ENCODE data around the gene ABCC1.
"Not testable (repeated sequence)": the region's sequence is repeated elsewhere in the genome, so short reads cannot be mapped to it uniquely, and the experiment has no call there.

Gene ABCC1

DNA sequence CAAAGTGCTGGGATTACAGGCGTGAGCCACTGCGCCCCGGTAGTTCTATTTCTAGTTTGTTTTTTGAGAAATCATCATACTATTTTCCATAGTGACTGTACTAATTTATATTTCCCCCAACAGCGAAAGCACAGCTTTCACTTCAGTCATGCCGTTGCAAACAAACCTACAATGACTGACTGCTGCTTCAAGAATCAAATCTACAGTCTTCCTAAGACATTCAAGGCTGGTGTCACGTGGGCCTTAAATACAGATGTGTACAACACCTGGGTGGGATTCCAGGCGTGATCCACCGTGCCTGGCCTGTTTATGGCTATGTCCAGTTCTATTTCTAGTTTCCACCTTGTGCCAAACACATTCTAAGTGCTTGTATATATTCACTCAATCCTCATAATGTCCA, 201.9 kb downstream of the ABCC1 start:
- TF ChIP-seq MYC (IDR thresholded peaks at IDR 0.05; ENCODE audit: low read depth, low read length), result no peak
- no peak for TF ChIP-seq POLR2A (IDR thresholded peaks at IDR 0.05; ENCODE audit: extremely low read depth, insufficient read length)
- TF ChIP-seq, protein P1, sequence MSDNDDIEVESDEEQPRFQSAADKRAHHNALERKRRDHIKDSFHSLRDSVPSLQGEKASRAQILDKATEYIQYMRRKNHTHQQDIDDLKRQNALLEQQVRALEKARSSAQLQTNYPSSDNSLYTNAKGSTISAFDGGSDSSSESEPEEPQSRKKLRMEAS (IDR thresholded peaks at IDR 0.05; ENCODE audit: low read depth, low read length), result no peak
- TF ChIP-seq, protein P2, sequence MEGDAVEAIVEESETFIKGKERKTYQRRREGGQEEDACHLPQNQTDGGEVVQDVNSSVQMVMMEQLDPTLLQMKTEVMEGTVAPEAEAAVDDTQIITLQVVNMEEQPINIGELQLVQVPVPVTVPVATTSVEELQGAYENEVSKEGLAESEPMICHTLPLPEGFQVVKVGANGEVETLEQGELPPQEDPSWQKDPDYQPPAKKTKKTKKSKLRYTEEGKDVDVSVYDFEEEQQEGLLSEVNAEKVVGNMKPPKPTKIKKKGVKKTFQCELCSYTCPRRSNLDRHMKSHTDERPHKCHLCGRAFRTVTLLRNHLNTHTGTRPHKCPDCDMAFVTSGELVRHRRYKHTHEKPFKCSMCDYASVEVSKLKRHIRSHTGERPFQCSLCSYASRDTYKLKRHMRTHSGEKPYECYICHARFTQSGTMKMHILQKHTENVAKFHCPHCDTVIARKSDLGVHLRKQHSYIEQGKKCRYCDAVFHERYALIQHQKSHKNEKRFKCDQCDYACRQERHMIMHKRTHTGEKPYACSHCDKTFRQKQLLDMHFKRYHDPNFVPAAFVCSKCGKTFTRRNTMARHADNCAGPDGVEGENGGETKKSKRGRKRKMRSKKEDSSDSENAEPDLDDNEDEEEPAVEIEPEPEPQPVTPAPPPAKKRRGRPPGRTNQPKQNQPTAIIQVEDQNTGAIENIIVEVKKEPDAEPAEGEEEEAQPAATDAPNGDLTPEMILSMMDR (IDR thresholded peaks at IDR 0.05; ENCODE audit: low read depth, low read length), result no peak
- H3K4me3 ChIP-seq (ENCODE audit: low read depth, low read length), result no peak overlapping the region
- no peak for DNase-seq (ENCODE audit: low read depth)

DNA sequence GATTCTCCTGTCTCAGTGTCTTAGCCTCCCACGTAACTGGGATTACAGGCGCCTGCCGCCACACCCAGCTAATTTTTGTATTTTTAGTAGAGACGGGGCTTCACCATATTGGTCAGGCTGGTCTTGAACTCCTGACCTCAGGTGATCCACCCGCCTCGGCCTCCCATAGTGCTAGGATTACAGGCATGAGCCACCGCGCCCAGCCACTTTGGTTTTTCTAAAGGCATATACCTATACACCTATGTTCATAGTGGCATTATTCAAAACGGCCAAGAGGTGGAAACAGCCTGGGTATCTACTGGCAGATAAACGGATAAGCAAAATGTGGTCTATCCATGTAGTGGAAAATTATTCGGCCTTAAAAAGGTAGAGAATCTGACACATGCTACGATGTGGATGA, 203.6 kb downstream of the ABCC1 start:
- DNase-seq (ENCODE audit: low read depth); H3K4me3 ChIP-seq (ENCODE audit: low read depth, low read length): not testable (repeated sequence)

DNA sequence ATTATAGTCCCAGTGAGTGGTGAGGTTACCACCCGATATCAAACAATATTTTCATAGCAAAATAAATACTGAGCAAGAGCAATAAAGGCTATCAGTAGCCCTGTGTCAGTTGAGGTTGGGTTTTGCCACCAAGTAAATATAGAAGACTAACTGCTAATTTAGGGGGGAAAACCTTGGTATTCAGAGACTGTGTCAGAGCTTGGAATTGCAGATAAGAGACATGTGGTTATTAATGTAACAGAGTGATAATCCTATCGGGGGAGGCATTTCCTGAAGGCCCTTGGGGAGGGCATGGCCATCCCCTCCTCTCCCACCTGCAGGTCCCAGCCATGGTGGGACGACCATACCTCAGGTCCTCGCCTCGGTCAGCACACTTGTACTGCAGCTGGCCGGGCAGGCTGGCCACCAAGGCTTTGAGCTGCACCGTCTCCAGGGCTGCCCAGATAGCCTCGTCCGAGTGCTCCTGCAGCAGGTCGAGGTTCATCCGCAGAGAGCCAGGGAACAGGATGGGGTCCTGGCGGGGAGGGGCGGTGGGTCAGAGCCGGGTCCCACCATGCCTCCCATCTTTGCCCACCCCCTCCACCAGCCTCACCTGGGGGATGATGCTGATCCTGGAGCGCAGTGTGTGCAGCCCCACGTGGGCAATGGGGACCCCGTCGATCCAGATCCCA, 205.0 kb downstream of the ABCC1 start:
- no peak overlapping the region for H3K4me3 ChIP-seq (ENCODE audit: low read depth, low read length)
- DNase-seq (ENCODE audit: low read depth), result no peak
- TF ChIP-seq POLR2A (IDR thresholded peaks at IDR 0.05; ENCODE audit: extremely low read depth, insufficient read length), result no peak
- TF ChIP-seq, protein P2 (IDR thresholded peaks at IDR 0.05; ENCODE audit: low read depth, low read length), result no peak
- TF ChIP-seq, protein P1 (IDR thresholded peaks at IDR 0.05; ENCODE audit: low read depth, low read length), result no peak
- TF ChIP-seq MYC (IDR thresholded peaks at IDR 0.05; ENCODE audit: low read depth, low read length), result no peak

DNA sequence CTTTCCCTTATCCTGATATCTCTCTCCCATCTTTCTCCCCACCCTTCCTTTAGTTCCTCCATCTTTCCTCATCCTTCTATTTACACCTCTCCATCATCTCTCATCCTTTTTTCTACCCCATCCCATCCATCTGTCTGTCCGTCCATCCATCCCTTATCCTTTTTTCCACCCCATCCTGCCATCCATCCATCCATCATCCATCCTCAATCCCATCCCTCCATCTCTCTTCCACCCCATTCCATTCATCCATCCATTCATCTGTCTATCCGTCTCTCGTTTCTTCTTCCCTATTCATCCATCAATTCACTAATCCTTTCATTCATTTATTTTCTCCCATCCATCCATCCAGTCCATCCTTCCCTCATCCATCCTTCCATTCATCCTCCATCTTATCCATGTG, 205.8 kb downstream of the ABCC1 start:
- TF ChIP-seq, protein P1 (IDR thresholded peaks at IDR 0.05; ENCODE audit: low read depth, low read length), result no peak
- TF ChIP-seq POLR2A (IDR thresholded peaks at IDR 0.05; ENCODE audit: extremely low read depth, insufficient read length), result no peak
- no peak for TF ChIP-seq MYC (IDR thresholded peaks at IDR 0.05; ENCODE audit: low read depth, low read length)
- TF ChIP-seq, protein P2 (IDR thresholded peaks at IDR 0.05; ENCODE audit: low read depth, low read length), result no peak
- DNase-seq (ENCODE audit: low read depth), result no peak
- no peak overlapping the region for H3K4me3 ChIP-seq (ENCODE audit: low read depth, low read length)

DNA sequence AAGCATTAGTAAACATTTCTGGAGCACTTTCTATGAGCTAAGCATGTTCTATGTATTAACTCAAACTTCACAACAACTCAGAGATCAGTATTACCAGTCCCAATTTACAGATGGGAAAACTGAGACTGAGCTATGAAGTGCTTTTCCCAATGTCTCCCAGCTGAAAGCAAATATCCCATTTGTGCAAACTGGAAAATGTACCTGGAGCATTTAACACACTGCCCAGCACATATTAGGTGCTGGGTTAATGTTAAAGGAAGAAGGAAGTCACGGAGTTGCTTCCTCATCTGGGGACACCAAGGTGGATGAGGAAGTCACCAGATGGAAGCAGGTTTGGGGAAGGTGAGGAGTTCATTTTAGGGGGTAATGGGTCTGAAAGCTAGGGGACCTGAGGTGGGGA, 207.8 kb downstream of the ABCC1 start:
- TF ChIP-seq, protein P1 (IDR thresholded peaks at IDR 0.05; ENCODE audit: low read depth, low read length), result no peak
- no peak for TF ChIP-seq MYC (IDR thresholded peaks at IDR 0.05; ENCODE audit: low read depth, low read length)
- TF ChIP-seq, protein P2 (IDR thresholded peaks at IDR 0.05; ENCODE audit: low read depth, low read length), result no peak
- TF ChIP-seq POLR2A (IDR thresholded peaks at IDR 0.05; ENCODE audit: extremely low read depth, insufficient read length), result no peak
- H3K4me3 ChIP-seq (ENCODE audit: low read depth, low read length), result no peak overlapping the region
- no peak for DNase-seq (ENCODE audit: low read depth)

DNA sequence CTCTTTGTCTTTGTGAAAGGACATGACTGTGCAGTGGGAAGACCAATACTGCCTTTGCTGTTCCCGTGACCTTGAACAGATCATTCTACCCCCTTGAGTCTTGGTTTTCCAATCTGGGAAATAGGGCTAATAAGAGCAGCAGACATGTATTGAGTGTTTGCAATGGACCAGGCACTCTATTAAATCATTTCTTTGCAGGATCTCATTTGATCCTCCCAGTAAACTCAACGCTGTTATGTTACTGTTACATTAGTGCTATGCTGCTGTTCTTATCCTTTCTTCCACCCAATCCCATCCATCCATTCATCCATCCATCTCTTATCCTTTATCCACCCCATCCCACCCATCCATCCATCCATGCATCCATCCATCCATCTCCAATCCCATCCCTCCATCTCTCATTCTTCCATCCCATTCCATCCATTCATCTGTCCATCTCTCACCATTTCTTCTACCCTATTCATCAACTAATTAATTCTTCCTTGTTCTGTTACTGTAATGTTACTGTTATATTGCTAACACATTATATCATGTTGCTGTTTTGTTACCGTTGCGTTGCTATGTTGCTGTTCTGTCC, 208.8 kb downstream of the ABCC1 start:
- TF ChIP-seq POLR2A (IDR thresholded peaks at IDR 0.05; ENCODE audit: extremely low read depth, insufficient read length) (no peak), MYC (IDR thresholded peaks at IDR 0.05; ENCODE audit: low read depth, low read length) (no peak)
- TF ChIP-seq, protein P1 (IDR thresholded peaks at IDR 0.05; ENCODE audit: low read depth, low read length), result no peak
- TF ChIP-seq, protein P2 (IDR thresholded peaks at IDR 0.05; ENCODE audit: low read depth, low read length), result no peak
- no peak for DNase-seq (ENCODE audit: low read depth)
- no peak overlapping the region for H3K4me3 ChIP-seq (ENCODE audit: low read depth, low read length)
